Astrocyte (in vitro differentiated cells and primary cell): ENCODE measurements around the gene HRC.
A peak's percentile ranks its signal among the peaks of the same experiment; 100 is the strongest.

Source experiments
- CTCF ChIP-seq: IDR thresholded peaks from 2 replicates; pipeline ENCODE4 v1.5.1; 2011; ENCODE audit warnings: low read depth, mild to moderate bottlenecking, inconsistent platforms, low read length, moderate library complexity; ENCODE audit not compliant: insufficient read depth
- EZH2 ChIP-seq: IDR thresholded peaks from 2 replicates; pipeline ENCODE4 v1.6.1; 2012; ENCODE audit warnings: mild to moderate bottlenecking, low read length, inconsistent platforms; ENCODE audit not compliant: insufficient read depth

GRCh38 chr19:49145573-49146407 lies 9.4 kb downstream of the HRC start:
- TF ChIP-seq CTCF: peak; percentile 50
- TF ChIP-seq EZH2: no peak
